Ecto neural progenitor cell (in vitro differentiated cells): ENCODE measurements around the gene RSRC1.
A peak's percentile ranks its signal among the peaks of the same experiment; 100 is the strongest.
"Not testable (repeated sequence)": the region's sequence is repeated elsewhere in the genome, so short reads cannot be mapped to it uniquely, and the experiment has no call there.

Experiments used
- DNase-seq: peaks from one replicate; pipeline ENCODE4 v3.0.0-alpha.2; 2018; ENCODE audit warnings: low spot score

The RSRC1 gene

DNA sequence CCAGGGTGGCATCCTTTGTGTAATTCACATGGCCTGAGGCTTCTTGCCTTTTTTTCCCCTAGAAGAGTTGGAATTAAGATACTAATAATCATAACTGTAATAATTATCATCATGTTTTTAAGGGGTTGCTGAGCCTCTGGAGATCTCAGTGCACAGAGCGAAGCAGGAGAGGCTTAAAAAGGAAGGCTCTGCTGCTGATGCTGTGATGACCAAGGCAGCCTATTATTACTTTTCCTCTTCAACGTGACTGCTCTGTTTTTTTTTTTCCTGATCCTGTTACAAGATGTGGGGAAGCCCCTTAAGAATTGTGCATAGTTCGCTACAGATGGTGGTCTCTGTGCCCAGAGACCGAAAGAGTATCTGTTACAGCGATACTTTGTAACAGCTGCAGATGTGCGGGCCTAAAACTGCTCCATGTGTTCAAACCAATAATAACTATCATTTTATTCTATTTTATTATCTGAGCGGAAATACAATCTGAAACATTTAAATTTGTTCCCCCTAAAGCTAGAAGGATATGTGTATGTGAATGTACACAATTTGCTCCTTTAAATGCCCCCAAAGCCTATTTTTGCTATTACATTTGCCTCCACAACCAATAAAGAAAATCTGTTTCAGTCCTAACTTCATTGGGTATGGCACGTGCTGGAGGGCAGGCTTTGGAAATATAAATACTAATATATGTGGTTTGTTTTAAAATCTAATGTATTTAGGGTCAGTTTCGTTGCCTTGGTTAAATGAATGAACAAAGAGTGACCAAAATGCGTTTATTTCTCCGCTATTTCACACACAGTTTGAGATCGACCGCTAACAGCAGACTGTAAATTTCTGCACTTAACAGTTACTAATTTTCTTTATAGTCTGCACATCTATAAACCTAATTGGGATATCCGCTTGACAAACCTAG is 8.3 kb upstream of the RSRC1 start:
- no peak for DNase-seq

DNA sequence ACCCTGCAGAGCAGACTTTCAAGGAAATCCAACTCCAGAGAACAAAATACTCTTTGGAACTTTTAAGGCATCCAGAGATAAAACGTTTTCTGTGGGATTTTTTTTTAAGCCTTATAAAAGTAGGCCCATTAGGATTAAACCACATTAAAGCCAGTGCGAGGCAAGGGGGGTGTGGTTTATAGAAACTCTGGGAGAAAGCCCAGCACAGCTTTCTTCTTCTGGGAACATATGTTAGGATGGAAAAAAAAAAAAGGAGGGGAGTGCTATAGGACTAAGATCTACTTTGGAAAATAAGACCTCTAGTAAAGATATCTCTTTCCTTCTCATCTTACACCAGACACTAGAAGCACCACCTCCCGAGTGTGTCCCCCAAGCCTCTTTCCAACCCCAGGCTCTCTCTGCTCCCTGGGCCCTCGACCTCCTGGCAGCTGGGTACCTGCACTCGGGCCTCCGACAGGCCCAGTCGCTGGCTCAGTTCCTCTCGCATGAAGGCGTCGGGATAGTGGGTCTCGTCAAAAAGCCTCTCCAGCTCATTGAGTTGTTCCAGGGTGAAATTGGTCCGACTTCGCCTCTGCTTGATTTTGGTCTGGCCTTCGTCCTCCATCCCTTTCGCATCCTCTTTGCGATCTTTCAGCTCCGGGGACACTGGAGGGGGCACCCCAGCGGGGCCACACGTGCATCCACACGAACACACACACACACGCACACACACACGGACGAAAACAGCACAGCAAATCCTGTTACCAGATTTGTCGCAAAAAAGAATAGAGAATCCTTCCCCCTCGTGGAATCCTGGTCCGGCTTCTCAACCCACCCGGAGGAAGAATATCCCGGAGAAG is 7.4 kb upstream of the RSRC1 start:
- no peak for DNase-seq

DNA sequence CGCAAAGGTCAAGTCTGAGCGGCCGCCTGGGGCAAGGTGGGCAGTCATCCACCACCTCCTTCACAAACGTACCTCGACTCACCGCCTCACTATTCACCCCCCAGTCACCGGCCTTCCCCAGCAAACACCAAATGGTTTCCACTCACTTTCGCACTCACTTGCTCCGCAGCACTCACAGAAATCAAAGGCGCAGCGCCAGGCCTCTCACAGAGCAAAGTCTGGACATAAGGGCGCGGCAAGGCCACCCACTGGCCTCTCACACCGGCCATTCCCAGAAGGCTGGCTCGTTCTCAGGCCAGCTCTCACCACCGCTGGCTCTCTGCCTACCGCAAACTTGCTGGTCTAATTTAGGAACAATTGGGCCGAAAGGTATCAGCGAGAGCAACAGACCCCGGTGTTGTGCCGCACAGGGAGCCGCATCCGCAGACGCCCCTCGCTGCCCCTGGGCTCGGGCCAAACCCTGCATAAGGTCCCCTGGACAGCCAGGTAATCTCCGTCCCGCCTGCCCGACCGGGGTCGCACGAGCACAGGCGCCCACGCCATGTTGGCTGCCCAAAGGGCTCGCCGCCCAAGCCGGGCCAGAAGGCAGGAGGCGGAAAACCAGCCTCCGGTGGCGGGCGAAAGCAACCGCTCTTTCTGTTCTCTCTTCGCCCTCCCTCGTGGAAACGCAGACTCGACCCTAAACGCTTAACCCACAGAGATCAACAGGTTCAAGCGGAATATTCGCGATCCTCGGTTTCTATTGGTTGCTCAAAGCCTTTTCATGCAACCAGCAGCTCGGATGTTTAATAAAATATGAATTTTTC is 6.6 kb upstream of the RSRC1 start:
- peak; percentile 60 for DNase-seq

DNA sequence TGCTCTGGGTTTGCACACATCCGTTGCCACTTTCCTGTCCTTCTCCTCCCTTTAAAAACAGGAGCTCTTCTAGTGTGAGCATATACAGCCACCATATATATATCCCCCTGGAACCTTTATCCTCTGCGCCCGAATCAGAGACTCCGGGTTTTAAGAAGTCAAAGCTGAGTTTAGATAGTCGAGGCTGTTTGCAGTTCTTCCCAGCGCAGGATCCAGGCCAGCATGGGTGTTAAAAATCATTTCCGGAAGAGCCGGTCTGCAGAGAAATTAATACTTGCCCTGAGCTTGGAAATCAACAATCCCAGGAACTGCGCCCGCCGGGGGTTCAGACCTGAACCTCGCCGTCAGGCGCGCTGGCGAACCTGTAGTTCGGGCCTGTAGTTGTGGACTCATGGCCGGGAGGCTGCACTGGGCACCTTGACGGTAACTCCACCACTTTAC is 6.0 kb upstream of the RSRC1 start:
- DNase-seq = peak; percentile 53

DNA sequence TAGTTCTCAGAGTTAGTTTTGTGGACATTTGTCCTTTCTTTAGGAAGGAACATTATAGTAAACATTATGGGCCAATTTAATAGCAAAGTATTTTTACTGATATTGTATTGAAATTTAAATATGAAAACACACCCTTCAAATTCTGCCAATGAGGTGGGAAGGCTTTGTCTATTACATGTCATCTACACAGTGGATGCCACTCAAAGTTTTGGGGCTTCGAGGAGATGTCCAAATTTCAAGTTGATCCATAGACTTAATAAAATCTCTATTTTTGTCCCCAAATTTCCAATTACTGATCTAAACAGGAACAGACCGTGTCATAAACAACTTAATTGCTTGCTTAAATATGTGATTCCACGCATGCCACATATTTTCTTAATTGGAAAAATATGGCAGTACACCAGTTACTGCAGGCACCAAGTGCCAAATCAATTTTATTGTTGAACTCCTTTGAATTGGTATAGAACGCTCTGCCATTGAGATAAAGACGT is 5.4 kb upstream of the RSRC1 start:
- no peak for DNase-seq

DNA sequence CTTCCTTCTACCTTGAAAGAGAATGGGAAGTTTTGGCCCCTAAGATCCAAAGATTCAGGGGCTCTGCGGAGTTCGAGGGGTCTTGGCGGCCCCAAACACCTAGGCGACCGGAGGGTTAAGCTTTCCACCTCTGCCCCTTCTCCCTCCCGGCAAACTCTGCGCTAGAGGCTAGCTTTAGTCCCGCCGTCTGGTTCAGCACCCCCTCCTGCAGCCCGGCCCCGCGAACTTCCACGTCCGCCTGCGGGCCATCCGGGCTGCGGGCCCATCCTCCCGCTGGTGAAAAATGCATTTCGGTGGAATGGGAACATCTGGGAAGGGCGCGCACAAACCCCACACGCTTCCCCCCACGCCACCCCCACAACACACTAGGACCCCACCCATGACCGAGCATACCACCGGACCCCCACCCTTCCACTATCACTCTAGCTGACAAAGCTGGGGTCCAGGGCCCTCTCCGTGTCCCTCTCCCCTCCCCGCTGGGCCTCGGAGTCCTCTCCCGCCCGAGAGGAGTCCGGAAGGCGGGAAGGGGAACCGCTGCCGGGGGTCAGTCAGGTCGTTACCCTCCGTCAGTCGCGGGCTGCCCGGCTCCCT is 4.7 kb upstream of the RSRC1 start:
- DNase-seq = peak; percentile 60

DNA sequence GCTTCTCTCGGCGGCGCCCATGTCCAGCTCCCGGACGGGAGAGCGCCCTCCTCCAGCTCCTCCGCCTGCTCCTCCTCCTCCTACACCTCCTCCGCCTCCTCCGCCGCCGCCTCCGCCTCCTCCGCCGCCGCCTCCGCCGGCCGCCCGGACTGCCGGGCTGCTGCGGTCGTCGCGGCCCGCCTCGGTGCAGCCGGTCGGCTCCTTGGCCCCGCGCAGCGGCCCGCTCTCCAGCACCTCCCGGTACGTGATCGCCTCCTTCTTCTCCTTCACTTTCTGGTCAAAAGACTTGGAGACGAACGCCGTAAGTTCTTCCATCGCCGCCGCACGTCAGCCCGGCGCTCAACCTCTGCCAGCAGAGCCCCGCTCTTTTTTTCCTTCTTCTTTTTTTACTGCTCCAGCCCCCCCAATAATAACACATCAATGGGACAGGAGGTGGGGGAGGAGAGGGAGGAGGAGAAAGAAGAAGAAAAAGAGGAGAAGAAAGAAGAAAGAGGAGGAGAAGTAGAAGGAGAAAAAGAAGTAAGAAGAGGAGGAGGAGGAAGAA is 4.1 kb upstream of the RSRC1 start:
- peak; percentile 80 for DNase-seq

DNA sequence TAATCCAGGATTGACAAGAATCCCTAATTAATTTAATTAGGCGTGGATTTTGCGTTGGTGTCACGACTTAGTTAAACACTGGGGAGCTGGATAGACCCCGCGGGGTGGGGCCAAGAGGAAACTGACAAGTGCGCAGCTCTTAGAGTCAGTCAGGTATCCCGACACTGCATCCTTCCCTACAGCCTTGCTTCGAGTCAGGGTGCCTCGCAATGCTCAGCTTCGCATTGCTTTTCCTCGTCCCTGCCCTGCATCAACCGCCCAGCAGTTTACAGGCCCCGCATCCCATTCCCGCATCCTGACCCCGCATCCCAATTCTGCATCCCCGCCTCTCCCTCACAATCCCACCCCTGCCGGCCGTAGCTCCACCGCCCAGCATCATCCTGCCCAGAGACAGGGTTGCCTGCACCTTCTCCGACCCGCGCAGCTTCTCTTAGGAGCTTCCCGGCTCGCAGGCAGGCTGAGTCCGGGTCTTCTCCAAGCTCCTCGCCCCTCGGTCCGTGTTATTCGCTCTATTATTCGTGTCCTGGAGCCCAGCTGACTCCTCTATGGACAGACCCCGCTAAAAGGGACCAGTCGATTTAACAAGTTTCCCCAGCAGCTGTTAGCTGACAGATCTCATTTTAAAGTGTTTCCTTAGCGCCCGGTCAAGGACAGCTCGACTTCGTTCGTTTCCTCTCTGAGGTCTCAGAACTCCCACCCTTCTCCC is 3.0 kb upstream of the RSRC1 start:
- DNase-seq = peak; percentile 67

DNA sequence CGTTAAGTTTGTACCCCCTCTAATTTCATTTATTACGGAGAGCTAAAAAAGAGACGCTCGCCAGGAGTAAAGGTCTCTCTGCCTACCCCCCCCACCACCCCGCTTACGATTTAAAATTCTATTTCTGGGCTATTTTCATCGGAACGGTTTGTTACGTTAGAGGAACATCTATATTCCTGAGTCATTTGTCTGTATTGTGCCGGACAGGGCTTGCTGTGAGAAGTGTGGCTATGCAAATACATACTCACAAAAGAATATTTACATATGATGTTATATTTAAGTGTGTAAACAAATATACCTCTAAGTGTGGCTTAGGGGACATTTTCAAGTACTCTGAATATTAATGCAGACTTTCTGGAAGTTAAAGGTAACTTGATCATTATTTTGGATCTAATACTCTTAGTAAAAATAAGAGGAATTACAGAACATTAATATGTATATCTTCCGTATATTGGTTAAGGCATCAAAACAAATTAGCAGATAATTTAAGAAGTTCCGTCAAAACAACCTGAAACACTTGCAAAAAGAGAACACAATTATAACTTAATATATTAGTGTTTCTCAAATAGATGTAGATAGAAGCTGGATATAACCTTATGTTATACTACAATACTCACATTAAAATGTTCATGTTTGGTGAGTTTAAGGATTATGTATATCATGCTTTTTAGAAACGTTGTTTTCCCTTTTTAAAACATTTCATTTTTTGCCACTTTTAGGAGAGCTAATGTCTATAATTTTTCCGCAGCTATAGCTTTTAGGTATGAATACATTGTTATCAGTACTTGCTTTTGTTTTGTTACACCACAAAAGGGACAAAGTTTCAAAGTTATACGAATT is 2.1 kb upstream of the RSRC1 start:
- no peak for DNase-seq

DNA sequence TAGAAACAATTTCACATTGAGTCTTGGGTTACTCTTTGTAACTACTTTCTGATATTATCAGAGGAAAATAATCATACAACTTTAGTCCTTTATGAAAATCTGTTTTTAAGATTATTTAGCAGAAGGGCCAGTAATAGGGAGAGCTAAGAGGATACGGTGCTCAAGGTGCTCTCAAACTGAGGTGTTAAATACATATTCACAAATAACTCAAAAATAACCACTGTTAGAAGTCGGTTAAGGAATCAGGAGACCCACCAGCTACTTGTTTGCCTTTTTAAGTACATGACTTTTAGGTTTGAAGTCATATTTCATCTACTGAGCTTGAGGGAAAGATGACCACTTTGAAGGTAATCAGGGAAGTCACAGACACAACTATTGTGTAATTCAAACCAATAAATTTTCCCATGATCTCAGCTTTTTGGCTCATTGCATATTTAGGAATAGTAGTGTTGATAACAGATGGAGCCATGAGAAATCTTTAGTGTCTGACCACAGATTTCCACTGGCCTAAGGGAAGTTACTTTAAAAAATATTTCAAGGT is 1.4 kb upstream of the RSRC1 start:
- no peak for DNase-seq

DNA sequence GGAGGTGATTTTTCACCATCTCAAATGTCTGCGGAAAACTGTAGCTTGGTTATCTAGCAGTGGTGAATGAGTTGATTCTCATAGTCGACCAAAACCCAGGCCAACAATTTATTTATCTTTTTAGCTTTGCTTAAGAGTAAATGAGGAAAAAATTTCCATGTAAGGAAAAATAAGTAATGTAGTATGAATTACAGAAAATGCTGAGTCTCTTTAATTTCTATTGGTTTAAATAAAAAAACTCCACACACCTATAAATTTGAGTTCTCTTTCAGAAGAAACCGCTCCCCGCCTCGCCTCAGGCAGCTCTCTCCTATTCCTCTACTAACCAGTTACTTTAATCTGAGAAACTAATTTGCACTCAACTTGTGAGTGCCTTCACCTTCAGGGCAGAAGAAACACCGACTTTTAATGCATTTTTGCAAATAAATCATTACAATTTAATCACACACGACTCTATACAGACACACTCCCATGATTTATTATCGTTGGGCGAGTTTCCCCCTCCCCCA is 540 bp upstream of the RSRC1 start:
- no peak for DNase-seq

DNA sequence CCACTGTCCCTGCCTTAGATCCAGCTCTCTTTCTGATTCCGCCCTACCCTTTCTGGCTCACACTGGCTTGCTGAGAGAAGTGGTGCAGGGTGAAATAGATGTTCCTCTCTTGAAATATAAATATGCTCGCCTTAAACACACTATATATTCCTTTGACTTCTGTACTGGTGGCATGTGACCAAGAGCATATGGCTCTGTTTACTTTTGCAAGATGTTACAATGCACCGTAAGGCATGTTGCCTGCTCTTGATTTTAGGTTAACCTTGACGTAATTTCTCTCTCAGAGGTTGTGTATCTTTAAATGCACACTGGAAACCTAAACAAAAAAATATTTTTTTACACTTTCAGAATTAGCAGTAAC is 749 bp downstream of the RSRC1 start:
- DNase-seq = no peak

DNA sequence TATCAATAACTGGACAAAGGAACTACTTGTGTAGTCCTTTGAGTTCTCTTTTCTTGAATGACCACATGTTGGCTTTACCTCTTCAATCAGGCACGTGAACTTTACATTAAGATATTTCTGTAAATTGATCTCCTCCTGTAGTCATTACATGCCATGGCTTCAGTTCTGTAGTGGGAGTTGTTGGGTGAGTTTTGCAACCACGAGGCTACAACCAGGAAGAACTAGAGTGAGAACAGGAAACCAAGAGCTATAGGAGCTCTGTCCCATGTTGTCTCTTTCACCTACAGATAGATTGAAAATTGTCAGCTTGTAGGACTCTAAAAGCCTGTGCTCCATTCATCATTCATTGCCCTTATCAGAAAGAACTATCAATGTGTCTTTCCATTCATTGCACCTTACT is 2.0 kb downstream of the RSRC1 start:
- no peak for DNase-seq

DNA sequence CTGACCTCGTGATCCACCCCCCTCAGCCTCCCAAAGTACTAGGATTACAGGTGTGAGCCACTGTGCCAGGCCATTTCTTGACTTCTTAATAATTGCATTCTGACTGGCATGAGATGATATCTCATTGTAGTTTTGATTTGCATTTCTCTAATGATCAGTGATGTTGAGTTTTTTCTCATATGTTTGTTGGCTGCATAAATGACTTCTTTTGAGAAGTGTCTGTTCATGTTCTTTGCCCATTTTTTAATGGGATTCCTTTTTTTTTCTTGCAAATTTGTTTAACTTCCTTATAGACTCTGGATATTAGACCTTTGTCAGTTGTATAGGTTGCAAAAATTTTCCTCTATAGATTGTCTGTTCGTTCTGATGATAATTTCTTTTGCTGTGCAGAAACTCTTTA is 3.7 kb downstream of the RSRC1 start:
- not testable (repeated sequence) for DNase-seq

DNA sequence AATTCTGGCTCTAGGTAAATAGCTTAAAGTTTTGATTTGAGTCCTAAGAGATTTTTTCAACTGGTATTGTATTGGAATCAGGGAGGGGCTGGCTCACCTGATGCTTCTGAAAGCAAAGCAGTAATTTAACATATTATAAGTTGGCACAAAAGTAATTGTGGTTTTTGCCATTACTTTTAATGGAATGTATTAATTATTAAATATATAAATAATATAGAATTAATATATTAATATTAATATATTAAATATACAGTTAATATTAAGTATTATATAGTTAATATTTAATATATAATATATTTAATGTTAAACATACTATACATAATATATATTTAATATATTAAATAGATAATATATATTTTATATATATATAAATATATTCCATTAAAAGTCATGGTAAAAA is 10.4 kb downstream of the RSRC1 start:
- no peak for DNase-seq

DNA sequence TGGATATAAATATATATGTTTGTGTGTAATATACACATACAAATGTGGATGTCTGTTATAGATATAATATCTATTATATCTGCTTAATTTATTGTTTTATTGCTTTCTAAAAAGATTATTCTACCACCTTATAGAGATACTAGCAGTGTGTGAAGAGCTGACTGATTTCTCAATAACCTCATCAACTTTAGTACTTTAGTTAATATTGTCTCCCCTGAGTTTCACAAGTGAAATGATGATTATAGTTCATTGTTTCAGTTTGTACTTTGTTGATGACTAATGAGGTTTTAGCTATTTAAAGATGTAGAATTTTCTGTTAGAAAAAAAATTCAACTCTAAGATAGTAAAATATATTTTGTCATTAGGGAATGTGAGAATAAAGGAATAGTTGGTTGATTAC is 11.4 kb downstream of the RSRC1 start:
- no peak for DNase-seq

DNA sequence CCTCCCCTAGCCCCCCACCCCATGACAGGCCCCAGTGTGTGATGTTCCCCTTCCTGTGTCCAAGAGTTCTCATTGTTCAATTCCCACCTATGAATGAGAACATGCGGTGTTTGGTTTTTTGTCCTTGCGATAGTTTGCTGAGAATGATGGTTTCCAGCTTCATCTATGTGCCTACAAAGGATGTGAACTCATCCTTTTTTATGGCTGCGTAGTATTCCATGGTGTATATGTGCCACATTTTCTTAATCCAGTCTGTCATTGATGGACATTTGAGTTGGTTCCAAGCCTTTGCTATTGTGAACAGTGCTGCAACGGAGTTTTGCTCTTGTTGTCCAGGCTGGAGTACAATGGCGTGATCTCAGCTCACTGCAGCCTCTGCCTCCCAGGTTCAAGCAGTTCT is 12.8 kb downstream of the RSRC1 start:
- not testable (repeated sequence) for DNase-seq

DNA sequence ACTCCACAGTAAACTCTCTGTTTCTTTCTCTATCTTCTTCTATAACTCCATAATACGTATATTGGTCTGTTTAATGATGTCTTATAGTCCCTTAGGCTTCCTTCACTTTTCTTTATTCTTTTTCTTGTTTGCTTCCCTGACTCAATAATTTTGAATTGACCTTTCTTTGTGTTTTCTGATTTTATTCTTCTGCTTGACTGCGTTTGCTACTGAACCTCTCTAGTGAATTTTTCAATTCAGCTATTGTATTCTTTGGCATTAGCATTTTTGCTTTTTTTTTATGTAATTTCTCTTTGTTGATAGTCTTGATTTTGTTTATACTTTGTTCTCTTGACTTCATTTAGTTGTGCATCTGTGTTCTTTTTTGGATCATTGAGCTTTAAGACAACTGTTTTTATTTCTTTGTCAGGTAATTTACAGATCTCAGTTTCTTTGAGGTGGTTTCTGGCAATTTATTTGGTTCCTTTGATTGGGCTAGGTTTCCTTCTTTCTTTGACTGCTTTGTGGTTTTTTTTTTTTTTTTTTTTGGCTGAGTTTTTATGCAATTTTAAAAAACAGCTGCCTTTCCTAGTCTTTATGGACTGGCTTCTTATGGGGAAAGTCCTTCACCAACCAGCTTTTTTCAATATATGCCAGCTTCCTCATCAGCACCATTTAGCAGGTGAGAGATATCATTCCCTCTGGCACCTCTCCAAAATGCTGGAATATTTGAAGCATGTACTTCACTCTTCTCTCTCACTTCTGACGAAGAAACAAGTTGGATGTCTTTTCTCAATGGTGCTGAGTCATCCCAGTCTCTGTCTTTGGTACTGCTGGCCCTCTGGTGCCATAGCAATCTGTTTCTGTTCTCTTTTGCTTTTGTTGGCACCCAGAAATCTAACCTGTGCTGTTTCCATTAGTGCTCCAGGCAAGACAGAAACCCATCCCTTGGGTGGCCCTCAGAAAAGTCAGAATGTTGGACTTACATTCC is 17.6 kb downstream of the RSRC1 start:
- DNase-seq = no peak
